Measurements from ENCODE around the gene SHISA5.

GRCh38 chr3:48492461-48493202, 11.3 kb downstream of the SHISA5 start:
- TF ChIP-seq ZNF8 (CRISPR knock-in tag; IDR thresholded peaks at IDR 0.05) (no peak), GLIS3 (CRISPR knock-in tag; IDR thresholded peaks at IDR 0.05) (no peak), ARNTL (CRISPR knock-in tag; IDR thresholded peaks at IDR 0.05; ENCODE audit: borderline replicate concordance, low read depth) (no peak), TCF4 (CRISPR knock-in tag; IDR thresholded peaks at IDR 0.05; ENCODE audit: borderline replicate concordance) (no peak), CREB5 (CRISPR knock-in tag; IDR thresholded peaks at IDR 0.05; ENCODE audit: low read depth) (no peak), ZFP30 (CRISPR knock-in tag; IDR thresholded peaks at IDR 0.05) (no peak), OSR1 (CRISPR knock-in tag; IDR thresholded peaks at IDR 0.05) (no peak), TSHZ2 (CRISPR knock-in tag; IDR thresholded peaks at IDR 0.05) (no peak), BACH2 (CRISPR knock-in tag; IDR thresholded peaks at IDR 0.05; ENCODE audit: borderline replicate concordance) (no peak)
- TF ChIP-seq, protein P1, sequence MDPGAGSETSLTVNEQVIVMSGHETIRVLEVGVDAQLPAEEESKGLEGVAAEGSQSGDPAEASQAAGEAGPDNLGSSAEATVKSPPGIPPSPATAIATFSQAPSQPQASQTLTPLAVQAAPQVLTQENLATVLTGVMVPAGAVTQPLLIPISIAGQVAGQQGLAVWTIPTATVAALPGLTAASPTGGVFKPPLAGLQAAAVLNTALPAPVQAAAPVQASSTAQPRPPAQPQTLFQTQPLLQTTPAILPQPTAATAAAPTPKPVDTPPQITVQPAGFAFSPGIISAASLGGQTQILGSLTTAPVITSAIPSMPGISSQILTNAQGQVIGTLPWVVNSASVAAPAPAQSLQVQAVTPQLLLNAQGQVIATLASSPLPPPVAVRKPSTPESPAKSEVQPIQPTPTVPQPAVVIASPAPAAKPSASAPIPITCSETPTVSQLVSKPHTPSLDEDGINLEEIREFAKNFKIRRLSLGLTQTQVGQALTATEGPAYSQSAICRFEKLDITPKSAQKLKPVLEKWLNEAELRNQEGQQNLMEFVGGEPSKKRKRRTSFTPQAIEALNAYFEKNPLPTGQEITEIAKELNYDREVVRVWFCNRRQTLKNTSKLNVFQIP (CRISPR knock-in tag; IDR thresholded peaks at IDR 0.05; ENCODE audit: borderline replicate concordance, low read depth): no peak

Measured in SK-N-SH treated with all-trans-retinoic acid at 6 μM for 48 hours (cell line).